Sigmoid colon (tissue), 7 donors: ENCODE data around the gene CELA2B. TPM values are rescaled to one million over a fixed set of nuclear protein-coding genes. Genes with fewer than 3 reads are reported as not detected.

Experiments
- DNase-seq: peaks from one replicate; pipeline ENCODE4 v3.0.0-alpha.2; 2019
- H3K27ac ChIP-seq, 4 donors: fragments of 200-600 bp; sonication (generic); one replicate each; pipeline ENCODE4 v1.5.1; 2016 to 2019; ENCODE audit warnings: mild to moderate bottlenecking in 1 of 4
- H3K27me3 ChIP-seq, 3 donors: fragments of 200-600 bp; sonication (generic); one replicate each; pipeline ENCODE4 v1.5.1; 2019; ENCODE audit warnings: mild to moderate bottlenecking in 1 of 3
- H3K36me3 ChIP-seq, 4 donors: fragments of 200-600 bp; sonication (generic); one replicate each; pipeline ENCODE4 v1.5.1; 2016 to 2019
- H3K4me1 ChIP-seq, 4 donors: fragments of 200-600 bp; sonication (generic); one replicate each; pipeline ENCODE4 v1.5.1; 2017 to 2019
- H3K4me3 ChIP-seq, 4 donors: fragments of 200-600 bp; sonication (generic); one replicate each; pipeline ENCODE4 v1.5.1; 2017 to 2019; ENCODE audit warnings: mild to moderate bottlenecking in 2 of 4, moderate library complexity in 1 of 4
- H3K9me3 ChIP-seq, 4 donors: fragments of 200-600 bp in 3 of 4; sonication (generic) in 3 of 4; one replicate each; pipeline versions ENCODE4 v1.5.1 to v1.6.1; 2013 to 2019
- CTCF ChIP-seq, 4 experiments: fragments of 450-650 bp in 3 of 4; fragments of 200-600 bp in 1 of 4; IDR thresholded peaks; one replicate each; pipeline ENCODE4 v1.5.1; 2016 to 2019; ENCODE audit warnings: antibody characterized with exemption in 4 of 4, mild to moderate bottlenecking in 3 of 4, moderate library complexity in 2 of 4
- EP300 ChIP-seq, 4 donors: sonication (generic); formaldehyde crosslinking; IDR thresholded peaks; one replicate each; pipeline ENCODE4 v1.6.1; 2017; ENCODE audit warnings: antibody characterized with exemption in 4 of 4
- POLR2A ChIP-seq, 2 donors: fragments of 450-650 bp; IDR thresholded peaks; one replicate each; pipeline ENCODE4 v1.6.1; 2016; ENCODE audit warnings: antibody characterized with exemption in 2 of 2, mild to moderate bottlenecking in 2 of 2, moderate library complexity in 2 of 2
- POLR2AphosphoS5 ChIP-seq, 4 donors: sonication (generic); formaldehyde crosslinking; IDR thresholded peaks; one replicate each; pipeline ENCODE4 v1.6.1; 2017; ENCODE audit warnings: antibody characterized with exemption in 4 of 4
- WGBS, 2 donors: extraction: QIAGEN DNeasy Blood & Tissue Kit; methylation state at CpG; one replicate each; pipeline ENCODE4 v1.1.7; 2013; 5-methylcytosine and 5-hydroxymethylcytosine counted together
- intact Hi-C: fragments of 100-400 bp; cut with DNase I; formaldehyde crosslinking; loops from one replicate; pipeline ENCODE4 v1.15.1; 2023
- polyA plus RNA-seq, 3 donors: library from polyadenylated mRNA; stranded (reverse); fragments of 200-250 nt; gene quantifications; one replicate each; pipeline ENCODE4 v1.2.3, GENCODE V29; 2013
- total RNA-seq, 4 donors: library from RNA; depleted of rRNA; stranded (reverse); fragments of >200 nt; gene quantifications; one replicate each; pipeline ENCODE4 v1.1.0, GENCODE V29; 2016
- donor health status: healthy with polysubstance abuse.
- donor health status: Bipolar disorder and iron deficiency.
- donor health status: healthy.

The CELA2B gene
- total and polyA plus RNA-seq, 7 donors, result not detected

- no peak overlapping the region for H3K27ac ChIP-seq
These were observed 28.5 kb downstream of the CELA2B start for GRCh38 chr1:15504436-15504835.

GRCh38 chr1:15506831-15507230 is 30.9 kb downstream of the CELA2B start:
- intact Hi-C loops, result no loop called here
- no peaks in the 10 kb centered on the region for H3K27me3 ChIP-seq
- 96 to 97% methylated on average over 17 of the region's 17 CpGs for WGBS, 2 donors
- H3K4me3 ChIP-seq, result no peak overlapping the region
- no peak overlapping the region for H3K27ac ChIP-seq
- TF ChIP-seq POLR2A (IDR thresholded peaks at IDR 0.05) (no peak), CTCF (IDR thresholded peaks at IDR 0.05) (no peak), POLR2AphosphoS5 (IDR thresholded peaks at IDR 0.05) (no peak), EP300 (IDR thresholded peaks at IDR 0.05) (no peak)
- peaks cover 0 to 54% (median 5%) of the 10 kb centered on the region in 4 donors for H3K36me3 ChIP-seq
- peak; percentile 54 for DNase-seq
- H3K9me3 ChIP-seq, result no peaks in the 10 kb centered on the region
- peaks cover 0 to 3% (median 0%) of the 10 kb centered on the region in 4 donors for H3K4me1 ChIP-seq

More at GRCh38 chr1:15504436-15504835, 28.5 kb downstream of the CELA2B start:
- Histone ChIP-seq H3K4me1 (peaks cover 0 to 5% (median 0%) of the 10 kb centered on the region in 4 donors), H3K9me3 (no peaks in the 10 kb centered on the region), H3K36me3 (peaks cover 0 to 64% (median 7%) of the 10 kb centered on the region in 4 donors), H3K27me3 (no peaks in the 10 kb centered on the region), H3K4me3 (no peak overlapping the region)
- TF ChIP-seq POLR2AphosphoS5 (IDR thresholded peaks at IDR 0.05), result no peak
- no peak for TF ChIP-seq POLR2A (IDR thresholded peaks at IDR 0.05)
- TF ChIP-seq EP300 (IDR thresholded peaks at IDR 0.05), result no peak
- TF ChIP-seq CTCF (IDR thresholded peaks at IDR 0.05), result no peak
- intact Hi-C loops, result no loop called here
- DNase-seq, result no peak
- WGBS, 2 donors, result 93 to 96% methylated on average over 4 of the region's 4 CpGs

GRCh38 chr1:15507278-15507677 is 31.4 kb downstream of the CELA2B start:
- H3K4me1 ChIP-seq, result peaks cover 0 to 3% (median 0%) of the 10 kb centered on the region in 4 donors
- 94 to 96% methylated on average over 5 of the region's 5 CpGs for WGBS, 2 donors
- peaks cover 4 to 54% (median 5%) of the 10 kb centered on the region in 4 donors for H3K36me3 ChIP-seq
- intact Hi-C loops, result no loop called here
- TF ChIP-seq POLR2AphosphoS5 (IDR thresholded peaks at IDR 0.05), result no peak
- no peak for TF ChIP-seq POLR2A (IDR thresholded peaks at IDR 0.05)
- no peak for TF ChIP-seq CTCF (IDR thresholded peaks at IDR 0.05)
- H3K4me3 ChIP-seq, result no peak overlapping the region
- peak; percentile 30 for DNase-seq
- H3K9me3 ChIP-seq, result no peaks in the 10 kb centered on the region
- no peak overlapping the region for H3K27ac ChIP-seq
- H3K27me3 ChIP-seq, result no peaks in the 10 kb centered on the region

GRCh38 chr1:15508700-15509487 is 33.0 kb downstream of the CELA2B start:
- H3K27ac ChIP-seq, result no peak overlapping the region
- peaks cover 0 to 3% (median 0%) of the 10 kb centered on the region in 4 donors for H3K4me1 ChIP-seq
- intact Hi-C loops, result no loop called here
- no peaks in the 10 kb centered on the region for H3K9me3 ChIP-seq
- 92% methylated on average over 12 of the region's 12 CpGs for WGBS, 2 donors
- H3K4me3 ChIP-seq, result no peak overlapping the region
- H3K36me3 ChIP-seq, result peaks cover 4 to 44% (median 5%) of the 10 kb centered on the region in 4 donors
- no peaks in the 10 kb centered on the region for H3K27me3 ChIP-seq
- peak; percentile 20 for DNase-seq
- TF ChIP-seq EP300 (IDR thresholded peaks at IDR 0.05) (no peak), POLR2AphosphoS5 (IDR thresholded peaks at IDR 0.05) (no peak), CTCF (IDR thresholded peaks at IDR 0.05) (no peak), POLR2A (IDR thresholded peaks at IDR 0.05) (no peak)
